T-helper 1 cell treated with Interleukin-12 subunit alpha and Interleukin-12 subunit beta and Interleukin-4 antibody, amounts not matched to agents 30 ng/mL and 1 ng/mL, for 36 hours (primary cell): ENCODE data around the gene ZP3. TPM values are rescaled to one million over a fixed set of nuclear protein-coding genes. Genes with fewer than 3 reads are reported as not detected.
"Not testable (repeated sequence)": the region's sequence is repeated elsewhere in the genome, so short reads cannot be mapped to it uniquely, and the experiment has no call there.

Experiments used
- intact Hi-C: fragments of 100-400 bp; cut with micrococcal nuclease; formaldehyde crosslinking; loops from one replicate; pipeline ENCODE4 v1.15.1; 2024
- total RNA-seq: library from RNA; stranded (reverse); gene quantifications from 2 replicates; pipeline ENCODE4 v1.2.3, GENCODE V29; 2022

The ZP3 gene
- total RNA-seq, 1 donor from 2014 or later, result 6.6 TPM

GRCh38 chr7:76403780-76404494, 20.8 kb upstream of the ZP3 start:
- intact Hi-C loops, result no loop called here

GRCh38 chr7:76405738-76406137, 19.0 kb upstream of the ZP3 start:
- intact Hi-C loops, result no loop called here

- intact Hi-C loops, result no loop called here
These were observed 17.0 kb upstream of the ZP3 start for GRCh38 chr7:76407718-76408117.

- intact Hi-C loops, result no loop called here
These were observed 16.6 kb upstream of the ZP3 start for GRCh38 chr7:76408121-76408560.

GRCh38 chr7:76409537-76409936, 15.2 kb upstream of the ZP3 start, which contains the start of gene SSC4D:
SSC4D (minus strand) TSS chr7:76409697; CDS start chr7:76404439, 5,258 bp downstream.
- intact Hi-C loops, result no loop called here

- intact Hi-C loops, result no loop called here
These were observed 13.1 kb upstream of the ZP3 start for GRCh38 chr7:76411626-76412025.

- intact Hi-C loops, result no loop called here
These were observed 12.5 kb upstream of the ZP3 start for GRCh38 chr7:76412249-76412648.

- intact Hi-C loops, result not testable (repeated sequence)
These were observed 7.0 kb upstream of the ZP3 start for GRCh38 chr7:76417654-76418310.

- intact Hi-C loops, result loop anchor here (10.0 kb wide), 1 partner anchor 1114 kb away; the partner anchor contains the start of gene PTPN12
These were observed 3.7 kb upstream of the ZP3 start for GRCh38 chr7:76421097-76421496.

GRCh38 chr7:76423666-76424412, 911 bp upstream of the ZP3 start:
- intact Hi-C loops, result loop anchor here (1.0 to 10.0 kb wide), 4 partner anchors 27 to 1111 kb away; partner anchors contain the start of gene PTPN12

GRCh38 chr7:76425156-76425555, 406 bp downstream of the ZP3 start:
- intact Hi-C loops, result loop anchor here (10.0 kb wide), 1 partner anchor 1110 kb away; the partner anchor contains the start of gene PTPN12

GRCh38 chr7:76425558-76425957, 808 bp downstream of the ZP3 start:
- intact Hi-C loops, result loop anchor here (10.0 kb wide), 1 partner anchor 1109 kb away; the partner anchor contains the start of gene PTPN12

GRCh38 chr7:76426246-76426645, 1.5 kb downstream of the ZP3 start:
- intact Hi-C loops, result loop anchor here (10.0 kb wide), 1 partner anchor 1109 kb away; the partner anchor contains the start of gene PTPN12

GRCh38 chr7:76427635-76428034, 2.9 kb downstream of the ZP3 start:
- intact Hi-C loops, result loop anchor here (10.0 kb wide), 1 partner anchor 1107 kb away; the partner anchor contains the start of gene PTPN12

- intact Hi-C loops, result loop anchor here (10.0 kb wide), 1 partner anchor 1107 kb away; the partner anchor contains the start of gene PTPN12
These were observed 3.5 kb downstream of the ZP3 start for GRCh38 chr7:76428149-76428823.

GRCh38 chr7:76428868-76429805, 4.4 kb downstream of the ZP3 start:
- intact Hi-C loops, result loop anchor here (10.0 kb wide), 1 partner anchor 1106 kb away; the partner anchor contains the start of gene PTPN12

GRCh38 chr7:76430211-76430610, 5.5 kb downstream of the ZP3 start:
- intact Hi-C loops, result no loop called here

- intact Hi-C loops, result no loop called here
These were observed 6.1 kb downstream of the ZP3 start for GRCh38 chr7:76430836-76431235.

GRCh38 chr7:76437873-76438272, 13.1 kb downstream of the ZP3 start:
- intact Hi-C loops, result not testable (repeated sequence)
